Tibial nerve (tissue), 4 donors: ENCODE results near the gene FAM83D. TPM values are rescaled to one million over a fixed set of nuclear protein-coding genes. Genes with fewer than 3 reads are reported as not detected.

Experiments
- DNase-seq, 2 donors: peaks; one replicate each; pipeline ENCODE4 v3.0.0-alpha.2; 2019; ENCODE audit warnings: low spot score in 2 of 2
- H3K27ac ChIP-seq, 4 donors: fragments of 200-600 bp; sonication (generic) in 3 of 4; one replicate each; pipeline ENCODE4 v1.5.1; 2017 to 2019; ENCODE audit warnings: mild to moderate bottlenecking in 1 of 4
- H3K27me3 ChIP-seq, 2 donors: fragments of 200-600 bp; sonication (generic) in 1 of 2; one replicate each; pipeline versions ENCODE4 v1.5.1 to v1.6.0; 2017 to 2019
- H3K36me3 ChIP-seq, 3 donors: fragments of 200-600 bp; sonication (generic); one replicate each; pipeline ENCODE4 v1.5.1; 2018 to 2019
- H3K4me1 ChIP-seq, 4 donors: fragments of 200-600 bp; sonication (generic) in 3 of 4; one replicate each; pipeline ENCODE4 v1.5.1; 2017 to 2019
- H3K4me3 ChIP-seq, 4 donors: fragments of 200-600 bp; sonication (generic) in 3 of 4; one replicate each; pipeline ENCODE4 v1.5.1; 2017 to 2019; ENCODE audit warnings: mild to moderate bottlenecking in 1 of 4, moderate library complexity in 1 of 4
- H3K9me3 ChIP-seq, 4 donors: fragments of 200-600 bp; sonication (generic) in 3 of 4; one replicate each; pipeline ENCODE4 v1.5.1; 2017 to 2019
- CTCF ChIP-seq, 5 experiments: fragments of 200-600 bp in 3 of 5; fragments of 450-650 bp in 2 of 5; sonication (generic) in 3 of 5; IDR thresholded peaks; one replicate each; pipeline ENCODE4 v1.5.1; 2016 to 2019; ENCODE audit warnings: antibody characterized with exemption in 5 of 5, mild to moderate bottlenecking in 3 of 5, moderate library complexity in 2 of 5
- EP300 ChIP-seq, 2 donors: sonication (generic); formaldehyde crosslinking; IDR thresholded peaks; one replicate each; pipeline ENCODE4 v1.6.1; 2017; ENCODE audit warnings: antibody characterized with exemption in 2 of 2, mild to moderate bottlenecking in 1 of 2
- POLR2A ChIP-seq, 2 donors: fragments of 450-650 bp; IDR thresholded peaks; one replicate each; pipeline ENCODE4 v1.6.1; 2017; ENCODE audit warnings: antibody characterized with exemption in 2 of 2, mild to moderate bottlenecking in 2 of 2, moderate library complexity in 2 of 2
- WGBS, 2 donors: methylation state at CpG; one replicate each; pipeline ENCODE4 v1.1.5; 2018; 5-methylcytosine and 5-hydroxymethylcytosine counted together
- total RNA-seq, 4 donors: library from RNA; depleted of rRNA; stranded (reverse); fragments of >200 nt; gene quantifications; one replicate each; pipeline ENCODE4 v1.1.0, GENCODE V29; 2016

The FAM83D gene
- total RNA-seq, 4 donors from 2014 or later, result 0.42 to 0.90 TPM; not detected in 2

GRCh38 chr20:38940644-38941043 lies 14.4 kb downstream of the FAM83D start:
- TF ChIP-seq EP300 (IDR thresholded peaks at IDR 0.05) (no peak), POLR2A (IDR thresholded peaks at IDR 0.05) (no peak), CTCF (IDR thresholded peaks at IDR 0.05) (no peak)
- no peak for DNase-seq
- Histone ChIP-seq H3K36me3 (no peaks in the 10 kb centered on the region), H3K27ac (no peak overlapping the region), H3K9me3 (no peaks in the 10 kb centered on the region), H3K27me3 (no peaks in the 10 kb centered on the region), H3K4me3 (no peak overlapping the region), H3K4me1 (no peaks in the 10 kb centered on the region)
- 84 to 92% methylated on average over 5 of the region's 5 CpGs for WGBS, 2 donors

GRCh38 chr20:38941726-38942389 lies 15.6 kb downstream of the FAM83D start:
- 91 to 95% methylated on average over 5 of the region's 5 CpGs for WGBS, 2 donors
- H3K36me3 ChIP-seq, result no peaks in the 10 kb centered on the region

GRCh38 chr20:38945012-38945411 lies 18.8 kb downstream of the FAM83D start:
- Histone ChIP-seq H3K9me3 (no peaks in the 10 kb centered on the region), H3K4me3 (no peak overlapping the region), H3K27ac (no peak overlapping the region), H3K27me3 (no peaks in the 10 kb centered on the region), H3K4me1 (no peaks in the 10 kb centered on the region), H3K36me3 (no peaks in the 10 kb centered on the region)
- 94 to 95% methylated on average over 3 of the region's 3 CpGs for WGBS, 2 donors
- no peak for DNase-seq
- TF ChIP-seq EP300 (IDR thresholded peaks at IDR 0.05), result no peak
- no peak for TF ChIP-seq POLR2A (IDR thresholded peaks at IDR 0.05)
- no peak for TF ChIP-seq CTCF (IDR thresholded peaks at IDR 0.05)

More at GRCh38 chr20:38941726-38942389, 15.6 kb downstream of the FAM83D start:
- H3K9me3 ChIP-seq, result no peaks in the 10 kb centered on the region
- H3K27ac ChIP-seq, result no peak overlapping the region
- H3K4me1 ChIP-seq, result no peaks in the 10 kb centered on the region
- no peak overlapping the region for H3K4me3 ChIP-seq
- no peaks in the 10 kb centered on the region for H3K27me3 ChIP-seq
- DNase-seq, result no peak
- no peak for TF ChIP-seq EP300 (IDR thresholded peaks at IDR 0.05)
- no peak for TF ChIP-seq POLR2A (IDR thresholded peaks at IDR 0.05)
- no peak for TF ChIP-seq CTCF (IDR thresholded peaks at IDR 0.05)

GRCh38 chr20:38946836-38947235 lies 20.6 kb downstream of the FAM83D start:
- 92 to 94% methylated on average over 3 of the region's 3 CpGs for WGBS, 2 donors
- Histone ChIP-seq H3K4me1 (no peaks in the 10 kb centered on the region), H3K36me3 (no peaks in the 10 kb centered on the region)

More at GRCh38 chr20:38946836-38947235, 20.6 kb downstream of the FAM83D start:
- no peak for DNase-seq
- H3K9me3 ChIP-seq, result no peaks in the 10 kb centered on the region
- no peak for TF ChIP-seq CTCF (IDR thresholded peaks at IDR 0.05)
- no peak for TF ChIP-seq EP300 (IDR thresholded peaks at IDR 0.05)
- TF ChIP-seq POLR2A (IDR thresholded peaks at IDR 0.05), result no peak
- no peaks in the 10 kb centered on the region for H3K27me3 ChIP-seq
- H3K4me3 ChIP-seq, result no peak overlapping the region
- no peak overlapping the region for H3K27ac ChIP-seq
